Measurements from ENCODE around the gene XXYLT1.

DNA sequence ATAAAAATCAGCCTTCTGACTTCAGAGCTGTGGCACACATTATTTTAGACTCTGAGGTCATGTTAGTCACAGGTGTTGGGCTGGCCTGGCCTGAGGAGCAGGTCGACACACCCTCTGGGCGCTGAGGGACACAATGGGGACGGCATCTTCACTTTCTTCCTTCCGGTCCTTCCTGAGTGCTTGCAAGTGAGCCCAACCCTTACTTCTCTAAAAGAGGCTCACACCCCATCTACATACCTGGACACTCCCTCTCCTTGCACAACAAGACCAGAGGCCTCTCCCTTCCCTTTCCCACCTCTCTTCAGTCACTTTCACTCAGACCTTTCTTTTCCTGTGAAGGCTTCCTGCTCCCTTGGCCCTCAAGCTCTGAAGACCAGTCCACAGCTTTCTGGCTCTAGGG lies 85.4 kb downstream of the XXYLT1 start:
- TF ChIP-seq, protein P1, sequence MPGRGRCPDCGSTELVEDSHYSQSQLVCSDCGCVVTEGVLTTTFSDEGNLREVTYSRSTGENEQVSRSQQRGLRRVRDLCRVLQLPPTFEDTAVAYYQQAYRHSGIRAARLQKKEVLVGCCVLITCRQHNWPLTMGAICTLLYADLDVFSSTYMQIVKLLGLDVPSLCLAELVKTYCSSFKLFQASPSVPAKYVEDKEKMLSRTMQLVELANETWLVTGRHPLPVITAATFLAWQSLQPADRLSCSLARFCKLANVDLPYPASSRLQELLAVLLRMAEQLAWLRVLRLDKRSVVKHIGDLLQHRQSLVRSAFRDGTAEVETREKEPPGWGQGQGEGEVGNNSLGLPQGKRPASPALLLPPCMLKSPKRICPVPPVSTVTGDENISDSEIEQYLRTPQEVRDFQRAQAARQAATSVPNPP (IDR thresholded peaks at IDR 0.05; ENCODE audit: borderline replicate concordance, insufficient read depth, insufficient read length): no peak
- TF ChIP-seq, protein P2, sequence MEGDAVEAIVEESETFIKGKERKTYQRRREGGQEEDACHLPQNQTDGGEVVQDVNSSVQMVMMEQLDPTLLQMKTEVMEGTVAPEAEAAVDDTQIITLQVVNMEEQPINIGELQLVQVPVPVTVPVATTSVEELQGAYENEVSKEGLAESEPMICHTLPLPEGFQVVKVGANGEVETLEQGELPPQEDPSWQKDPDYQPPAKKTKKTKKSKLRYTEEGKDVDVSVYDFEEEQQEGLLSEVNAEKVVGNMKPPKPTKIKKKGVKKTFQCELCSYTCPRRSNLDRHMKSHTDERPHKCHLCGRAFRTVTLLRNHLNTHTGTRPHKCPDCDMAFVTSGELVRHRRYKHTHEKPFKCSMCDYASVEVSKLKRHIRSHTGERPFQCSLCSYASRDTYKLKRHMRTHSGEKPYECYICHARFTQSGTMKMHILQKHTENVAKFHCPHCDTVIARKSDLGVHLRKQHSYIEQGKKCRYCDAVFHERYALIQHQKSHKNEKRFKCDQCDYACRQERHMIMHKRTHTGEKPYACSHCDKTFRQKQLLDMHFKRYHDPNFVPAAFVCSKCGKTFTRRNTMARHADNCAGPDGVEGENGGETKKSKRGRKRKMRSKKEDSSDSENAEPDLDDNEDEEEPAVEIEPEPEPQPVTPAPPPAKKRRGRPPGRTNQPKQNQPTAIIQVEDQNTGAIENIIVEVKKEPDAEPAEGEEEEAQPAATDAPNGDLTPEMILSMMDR (IDR thresholded peaks at IDR 0.05 in 2 of 3, conservative IDR thresholded peaks at IDR 0.05 in 1 of 3; ENCODE audit: insufficient read depth in 2 of 3, low read depth in 1 of 3, low read length in 3 of 3): no peak
- TF ChIP-seq ZNF324 (CRISPR knock-in tag; IDR thresholded peaks at IDR 0.05) (no peak), ZNF239 (CRISPR knock-in tag; IDR thresholded peaks at IDR 0.05) (no peak), IFI16 (CRISPR knock-in tag; IDR thresholded peaks at IDR 0.05) (no peak), BRCA1 (IDR thresholded peaks at IDR 0.05) (no peak), BRCA1 (CRISPR knock-in tag; IDR thresholded peaks at IDR 0.05) (no peak), MAFF (IDR thresholded peaks at IDR 0.05; ENCODE audit: low read length) (no peak), SMARCE1 (IDR thresholded peaks at IDR 0.05) (no peak), SLC30A9 (CRISPR knock-in tag; IDR thresholded peaks at IDR 0.05) (no peak)
- TF ChIP-seq, protein P3, sequence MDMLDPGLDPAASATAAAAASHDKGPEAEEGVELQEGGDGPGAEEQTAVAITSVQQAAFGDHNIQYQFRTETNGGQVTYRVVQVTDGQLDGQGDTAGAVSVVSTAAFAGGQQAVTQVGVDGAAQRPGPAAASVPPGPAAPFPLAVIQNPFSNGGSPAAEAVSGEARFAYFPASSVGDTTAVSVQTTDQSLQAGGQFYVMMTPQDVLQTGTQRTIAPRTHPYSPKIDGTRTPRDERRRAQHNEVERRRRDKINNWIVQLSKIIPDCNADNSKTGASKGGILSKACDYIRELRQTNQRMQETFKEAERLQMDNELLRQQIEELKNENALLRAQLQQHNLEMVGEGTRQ (CRISPR knock-in tag; IDR thresholded peaks at IDR 0.05): no peak
- TF ChIP-seq, protein P4, sequence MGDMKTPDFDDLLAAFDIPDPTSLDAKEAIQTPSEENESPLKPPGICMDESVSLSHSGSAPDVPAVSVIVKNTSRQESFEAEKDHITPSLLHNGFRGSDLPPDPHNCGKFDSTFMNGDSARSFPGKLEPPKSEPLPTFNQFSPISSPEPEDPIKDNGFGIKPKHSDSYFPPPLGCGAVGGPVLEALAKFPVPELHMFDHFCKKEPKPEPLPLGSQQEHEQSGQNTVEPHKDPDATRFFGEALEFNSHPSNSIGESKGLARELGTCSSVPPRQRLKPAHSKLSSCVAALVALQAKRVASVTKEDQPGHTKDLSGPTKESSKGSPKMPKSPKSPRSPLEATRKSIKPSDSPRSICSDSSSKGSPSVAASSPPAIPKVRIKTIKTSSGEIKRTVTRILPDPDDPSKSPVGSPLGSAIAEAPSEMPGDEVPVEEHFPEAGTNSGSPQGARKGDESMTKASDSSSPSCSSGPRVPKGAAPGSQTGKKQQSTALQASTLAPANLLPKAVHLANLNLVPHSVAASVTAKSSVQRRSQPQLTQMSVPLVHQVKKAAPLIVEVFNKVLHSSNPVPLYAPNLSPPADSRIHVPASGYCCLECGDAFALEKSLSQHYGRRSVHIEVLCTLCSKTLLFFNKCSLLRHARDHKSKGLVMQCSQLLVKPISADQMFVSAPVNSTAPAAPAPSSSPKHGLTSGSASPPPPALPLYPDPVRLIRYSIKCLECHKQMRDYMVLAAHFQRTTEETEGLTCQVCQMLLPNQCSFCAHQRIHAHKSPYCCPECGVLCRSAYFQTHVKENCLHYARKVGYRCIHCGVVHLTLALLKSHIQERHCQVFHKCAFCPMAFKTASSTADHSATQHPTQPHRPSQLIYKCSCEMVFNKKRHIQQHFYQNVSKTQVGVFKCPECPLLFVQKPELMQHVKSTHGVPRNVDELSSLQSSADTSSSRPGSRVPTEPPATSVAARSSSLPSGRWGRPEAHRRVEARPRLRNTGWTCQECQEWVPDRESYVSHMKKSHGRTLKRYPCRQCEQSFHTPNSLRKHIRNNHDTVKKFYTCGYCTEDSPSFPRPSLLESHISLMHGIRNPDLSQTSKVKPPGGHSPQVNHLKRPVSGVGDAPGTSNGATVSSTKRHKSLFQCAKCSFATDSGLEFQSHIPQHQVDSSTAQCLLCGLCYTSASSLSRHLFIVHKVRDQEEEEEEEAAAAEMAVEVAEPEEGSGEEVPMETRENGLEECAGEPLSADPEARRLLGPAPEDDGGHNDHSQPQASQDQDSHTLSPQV (IDR thresholded peaks at IDR 0.05): no peak
- TF ChIP-seq, protein P5, sequence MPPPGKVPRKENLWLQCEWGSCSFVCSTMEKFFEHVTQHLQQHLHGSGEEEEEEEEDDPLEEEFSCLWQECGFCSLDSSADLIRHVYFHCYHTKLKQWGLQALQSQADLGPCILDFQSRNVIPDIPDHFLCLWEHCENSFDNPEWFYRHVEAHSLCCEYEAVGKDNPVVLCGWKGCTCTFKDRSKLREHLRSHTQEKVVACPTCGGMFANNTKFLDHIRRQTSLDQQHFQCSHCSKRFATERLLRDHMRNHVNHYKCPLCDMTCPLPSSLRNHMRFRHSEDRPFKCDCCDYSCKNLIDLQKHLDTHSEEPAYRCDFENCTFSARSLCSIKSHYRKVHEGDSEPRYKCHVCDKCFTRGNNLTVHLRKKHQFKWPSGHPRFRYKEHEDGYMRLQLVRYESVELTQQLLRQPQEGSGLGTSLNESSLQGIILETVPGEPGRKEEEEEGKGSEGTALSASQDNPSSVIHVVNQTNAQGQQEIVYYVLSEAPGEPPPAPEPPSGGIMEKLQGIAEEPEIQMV (tag; conservative IDR thresholded peaks at IDR 0.05; ENCODE audit: low read depth): no peak

Measured in K562 (cell line).